ENCODE results near the gene PLA2G12B. TPM values are rescaled to one million over a fixed set of nuclear protein-coding genes. Genes with fewer than 3 reads are reported as not detected.

The PLA2G12B gene
- polyA plus RNA-seq, 3 donors, result 6.7 to 9.3 (median 6.9) TPM

GRCh38 chr10:72895236-72895850 is 59.3 kb downstream of the PLA2G12B start:
- no peak for DNase-seq (ENCODE audit: low read depth in 3 of 3, low spot score in 2 of 3)

GRCh38 chr10:72893136-72893798 is 61.3 kb downstream of the PLA2G12B start, which contains the start of gene OIT3:
Gene OIT3 (plus strand): TSS chr10:72893739. CDS start chr10:72893799, 60 bp downstream.
- no peak for DNase-seq (ENCODE audit: low read depth in 3 of 3, low spot score in 2 of 3)

- DNase-seq (ENCODE audit: low read depth in 3 of 3, low spot score in 2 of 3), result no peak
Observed at GRCh38 chr10:72890086-72890485, 64.5 kb downstream of the PLA2G12B start.

- no peak for DNase-seq (ENCODE audit: low read depth in 3 of 3, low spot score in 2 of 3)
Observed at GRCh38 chr10:72889391-72889831, 65.2 kb downstream of the PLA2G12B start.

GRCh38 chr10:72888151-72888638 is 66.4 kb downstream of the PLA2G12B start:
- DNase-seq (ENCODE audit: low read depth in 3 of 3, low spot score in 2 of 3), result no peak

GRCh38 chr10:72887043-72887442 is 67.6 kb downstream of the PLA2G12B start:
- no peak for DNase-seq (ENCODE audit: low read depth in 3 of 3, low spot score in 2 of 3)

GRCh38 chr10:72886621-72887020 is 68.0 kb downstream of the PLA2G12B start:
- DNase-seq (ENCODE audit: low read depth in 3 of 3, low spot score in 2 of 3), result no peak

- DNase-seq (ENCODE audit: low read depth in 3 of 3, low spot score in 2 of 3), result no peak
Observed at GRCh38 chr10:72885953-72886352, 68.7 kb downstream of the PLA2G12B start.

Other genes starting within 250 kb of the PLA2G12B start
- 1 to 10 TPM; 3.2 to 4.5 (median 3.2) TPM for gene OIT3, start 61.1 kb downstream of the PLA2G12B start, polyA plus RNA-seq (ENCODE audit: insufficient read length in 3 of 3)
- 100 to 1,000 TPM in 1 of 3 donors, 10 to 100 TPM in 2; 78.1 to 104 (median 93.6) TPM for gene P4HA1, start 142.1 kb upstream of the PLA2G12B start, polyA plus RNA-seq (ENCODE audit: insufficient read length in 3 of 3)
- gene NUDT13, start 155.6 kb upstream of the PLA2G12B start, polyA plus RNA-seq (ENCODE audit: insufficient read length in 3 of 3), result 1 to 10 TPM; 5.2 to 5.7 (median 5.6) TPM
- gene ECD, start 213.2 kb upstream of the PLA2G12B start, polyA plus RNA-seq (ENCODE audit: insufficient read length in 3 of 3), result 10 to 100 TPM; 38.8 to 42.6 (median 41.3) TPM
- 10 to 100 TPM; 41.3 to 45.1 (median 41.4) TPM for gene FAM149B1, start 213.3 kb upstream of the PLA2G12B start, polyA plus RNA-seq (ENCODE audit: insufficient read length in 3 of 3)